Stimulated activated CD8-positive, alpha-beta memory T cell treated with anti-CD3 and anti-CD28 coated beads, Interleukin-4, amount 100 ng/mL, for 4 hours (primary cell): ENCODE data around the gene SGCD.

Experiments
- DNase-seq, 2 donors: peaks; one replicate each; pipeline ENCODE4 v3.0.0-alpha.2; 2020; ENCODE audit warnings: low read depth in 2 of 2, low spot score in 1 of 2

The SGCD gene

GRCh38 chr5:156500755-156501154 is 173.8 kb downstream of the SGCD start:
- no peak for DNase-seq

GRCh38 chr5:156505101-156505500 is 178.1 kb downstream of the SGCD start:
- DNase-seq = no peak

- DNase-seq = no peak
These were observed 186.3 kb downstream of the SGCD start for GRCh38 chr5:156513123-156513815.

GRCh38 chr5:156515121-156515520 is 188.2 kb downstream of the SGCD start:
- DNase-seq = no peak

- no peak for DNase-seq
These were observed 188.9 kb downstream of the SGCD start for GRCh38 chr5:156515803-156516360.

- DNase-seq = no peak
These were observed 195.9 kb downstream of the SGCD start for GRCh38 chr5:156522651-156523529.

- DNase-seq = no peak
These were observed 196.6 kb downstream of the SGCD start for GRCh38 chr5:156523607-156524006.

- DNase-seq = no peak
These were observed 199.3 kb downstream of the SGCD start for GRCh38 chr5:156526081-156526925.

GRCh38 chr5:156527611-156528010 is 200.6 kb downstream of the SGCD start:
- DNase-seq = no peak

GRCh38 chr5:156528673-156529072 is 201.7 kb downstream of the SGCD start:
- DNase-seq = no peak

- no peak for DNase-seq
These were observed 202.9 kb downstream of the SGCD start for GRCh38 chr5:156529892-156530291.

GRCh38 chr5:156531199-156531598 is 204.2 kb downstream of the SGCD start:
- no peak for DNase-seq

- DNase-seq = no peak
These were observed 206.0 kb downstream of the SGCD start for GRCh38 chr5:156532921-156533320.

GRCh38 chr5:156534085-156534484 is 207.1 kb downstream of the SGCD start:
- DNase-seq = no peak

GRCh38 chr5:156534906-156535485 is 208.0 kb downstream of the SGCD start:
- DNase-seq = no peak

- no peak for DNase-seq
These were observed 213.5 kb downstream of the SGCD start for GRCh38 chr5:156540491-156540890.

GRCh38 chr5:156541582-156541981 is 214.6 kb downstream of the SGCD start:
- no peak for DNase-seq

- DNase-seq = no peak
These were observed 216.6 kb downstream of the SGCD start for GRCh38 chr5:156543348-156544145.

GRCh38 chr5:156552855-156553358 is 225.9 kb downstream of the SGCD start:
- DNase-seq = no peak
